Stimulated activated CD8-positive, alpha-beta memory T cell treated with anti-CD3 and anti-CD28 coated beads, Interleukin-15, amount 100 ng/mL, for 24 hours (primary cell): Measurements from ENCODE around the gene IPO4.

ENCODE experiments used
- DNase-seq: peaks from one replicate; pipeline ENCODE4 v3.0.0-alpha.2; 2020; ENCODE audit warnings: low read depth

IPO4 gene

GRCh38 chr14:24130717-24131548 is 57.7 kb downstream of the IPO4 start:
- DNase-seq: no peak

GRCh38 chr14:24130380-24130716 is 58.3 kb downstream of the IPO4 start, which contains the start of gene FITM1:
Gene FITM1 (plus strand): TSS chr14:24130659. CDS start chr14:24131564, 905 bp downstream.
- no peak for DNase-seq
